Measurements from ENCODE around the gene HOXA7. TPM values are rescaled to one million over a fixed set of nuclear protein-coding genes. Genes with fewer than 3 reads are reported as not detected.

Gene HOXA7
- total and polyA plus RNA-seq, 2 experiments from 2014 or later: 0.24 TPM; not detected in 1

- TF ChIP-seq, protein P1, sequence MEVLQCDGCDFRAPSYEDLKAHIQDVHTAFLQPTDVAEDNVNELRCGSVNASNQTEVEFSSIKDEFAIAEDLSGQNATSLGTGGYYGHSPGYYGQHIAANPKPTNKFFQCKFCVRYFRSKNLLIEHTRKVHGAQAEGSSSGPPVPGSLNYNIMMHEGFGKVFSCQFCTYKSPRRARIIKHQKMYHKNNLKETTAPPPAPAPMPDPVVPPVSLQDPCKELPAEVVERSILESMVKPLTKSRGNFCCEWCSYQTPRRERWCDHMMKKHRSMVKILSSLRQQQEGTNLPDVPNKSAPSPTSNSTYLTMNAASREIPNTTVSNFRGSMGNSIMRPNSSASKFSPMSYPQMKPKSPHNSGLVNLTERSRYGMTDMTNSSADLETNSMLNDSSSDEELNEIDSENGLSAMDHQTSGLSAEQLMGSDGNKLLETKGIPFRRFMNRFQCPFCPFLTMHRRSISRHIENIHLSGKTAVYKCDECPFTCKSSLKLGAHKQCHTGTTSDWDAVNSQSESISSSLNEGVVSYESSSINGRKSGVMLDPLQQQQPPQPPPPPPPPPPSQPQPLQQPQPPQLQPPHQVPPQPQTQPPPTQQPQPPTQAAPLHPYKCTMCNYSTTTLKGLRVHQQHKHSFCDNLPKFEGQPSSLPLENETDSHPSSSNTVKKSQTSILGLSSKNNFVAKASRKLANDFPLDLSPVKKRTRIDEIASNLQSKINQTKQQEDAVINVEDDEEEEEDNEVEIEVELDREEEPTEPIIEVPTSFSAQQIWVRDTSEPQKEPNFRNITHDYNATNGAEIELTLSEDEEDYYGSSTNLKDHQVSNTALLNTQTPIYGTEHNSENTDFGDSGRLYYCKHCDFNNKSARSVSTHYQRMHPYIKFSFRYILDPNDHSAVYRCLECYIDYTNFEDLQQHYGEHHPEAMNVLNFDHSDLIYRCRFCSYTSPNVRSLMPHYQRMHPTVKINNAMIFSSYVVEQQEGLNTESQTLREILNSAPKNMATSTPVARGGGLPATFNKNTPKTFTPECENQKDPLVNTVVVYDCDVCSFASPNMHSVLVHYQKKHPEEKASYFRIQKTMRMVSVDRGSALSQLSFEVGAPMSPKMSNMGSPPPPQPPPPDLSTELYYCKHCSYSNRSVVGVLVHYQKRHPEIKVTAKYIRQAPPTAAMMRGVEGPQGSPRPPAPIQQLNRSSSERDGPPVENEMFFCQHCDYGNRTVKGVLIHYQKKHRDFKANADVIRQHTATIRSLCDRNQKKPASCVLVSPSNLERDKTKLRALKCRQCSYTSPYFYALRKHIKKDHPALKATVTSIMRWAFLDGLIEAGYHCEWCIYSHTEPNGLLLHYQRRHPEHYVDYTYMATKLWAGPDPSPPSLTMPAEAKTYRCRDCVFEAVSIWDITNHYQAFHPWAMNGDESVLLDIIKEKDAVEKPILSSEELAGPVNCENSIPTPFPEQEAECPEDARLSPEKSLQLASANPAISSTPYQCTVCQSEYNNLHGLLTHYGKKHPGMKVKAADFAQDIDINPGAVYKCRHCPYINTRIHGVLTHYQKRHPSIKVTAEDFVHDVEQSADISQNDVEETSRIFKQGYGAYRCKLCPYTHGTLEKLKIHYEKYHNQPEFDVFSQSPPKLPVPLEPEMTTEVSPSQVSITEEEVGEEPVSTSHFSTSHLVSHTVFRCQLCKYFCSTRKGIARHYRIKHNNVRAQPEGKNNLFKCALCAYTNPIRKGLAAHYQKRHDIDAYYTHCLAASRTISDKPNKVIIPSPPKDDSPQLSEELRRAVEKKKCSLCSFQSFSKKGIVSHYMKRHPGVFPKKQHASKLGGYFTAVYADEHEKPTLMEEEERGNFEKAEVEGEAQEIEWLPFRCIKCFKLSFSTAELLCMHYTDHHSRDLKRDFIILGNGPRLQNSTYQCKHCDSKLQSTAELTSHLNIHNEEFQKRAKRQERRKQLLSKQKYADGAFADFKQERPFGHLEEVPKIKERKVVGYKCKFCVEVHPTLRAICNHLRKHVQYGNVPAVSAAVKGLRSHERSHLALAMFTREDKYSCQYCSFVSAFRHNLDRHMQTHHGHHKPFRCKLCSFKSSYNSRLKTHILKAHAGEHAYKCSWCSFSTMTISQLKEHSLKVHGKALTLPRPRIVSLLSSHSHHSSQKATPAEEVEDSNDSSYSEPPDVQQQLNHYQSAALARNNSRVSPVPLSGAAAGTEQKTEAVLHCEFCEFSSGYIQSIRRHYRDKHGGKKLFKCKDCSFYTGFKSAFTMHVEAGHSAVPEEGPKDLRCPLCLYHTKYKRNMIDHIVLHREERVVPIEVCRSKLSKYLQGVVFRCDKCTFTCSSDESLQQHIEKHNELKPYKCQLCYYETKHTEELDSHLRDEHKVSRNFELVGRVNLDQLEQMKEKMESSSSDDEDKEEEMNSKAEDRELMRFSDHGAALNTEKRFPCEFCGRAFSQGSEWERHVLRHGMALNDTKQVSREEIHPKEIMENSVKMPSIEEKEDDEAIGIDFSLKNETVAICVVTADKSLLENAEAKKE (CRISPR knock-in tag; IDR thresholded peaks at IDR 0.05): no peak
- TF ChIP-seq REST (IDR thresholded peaks at IDR 0.05; ENCODE audit: unreplicated experiment) (no peak), JUNB (IDR thresholded peaks at IDR 0.05; ENCODE audit: unreplicated experiment) (no peak), NANOG (IDR thresholded peaks at IDR 0.05; ENCODE audit: borderline replicate concordance) (no peak), EZH2 (IDR thresholded peaks at IDR 0.05; ENCODE audit: low read depth, unreplicated experiment) (no peak), ZNF114 (CRISPR knock-in tag; IDR thresholded peaks at IDR 0.05) (no peak)
Measured at GRCh38 chr7:27203365-27203953, 47.0 kb upstream of the HOXA7 start (continued).

Data from GM23338 (cell line).